ENCODE results near the gene CFAP299.

- TF ChIP-seq, protein P1, sequence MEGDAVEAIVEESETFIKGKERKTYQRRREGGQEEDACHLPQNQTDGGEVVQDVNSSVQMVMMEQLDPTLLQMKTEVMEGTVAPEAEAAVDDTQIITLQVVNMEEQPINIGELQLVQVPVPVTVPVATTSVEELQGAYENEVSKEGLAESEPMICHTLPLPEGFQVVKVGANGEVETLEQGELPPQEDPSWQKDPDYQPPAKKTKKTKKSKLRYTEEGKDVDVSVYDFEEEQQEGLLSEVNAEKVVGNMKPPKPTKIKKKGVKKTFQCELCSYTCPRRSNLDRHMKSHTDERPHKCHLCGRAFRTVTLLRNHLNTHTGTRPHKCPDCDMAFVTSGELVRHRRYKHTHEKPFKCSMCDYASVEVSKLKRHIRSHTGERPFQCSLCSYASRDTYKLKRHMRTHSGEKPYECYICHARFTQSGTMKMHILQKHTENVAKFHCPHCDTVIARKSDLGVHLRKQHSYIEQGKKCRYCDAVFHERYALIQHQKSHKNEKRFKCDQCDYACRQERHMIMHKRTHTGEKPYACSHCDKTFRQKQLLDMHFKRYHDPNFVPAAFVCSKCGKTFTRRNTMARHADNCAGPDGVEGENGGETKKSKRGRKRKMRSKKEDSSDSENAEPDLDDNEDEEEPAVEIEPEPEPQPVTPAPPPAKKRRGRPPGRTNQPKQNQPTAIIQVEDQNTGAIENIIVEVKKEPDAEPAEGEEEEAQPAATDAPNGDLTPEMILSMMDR (IDR thresholded peaks at IDR 0.05; ENCODE audit: extremely low read depth in 1 of 2, insufficient read depth in 1 of 2, low read depth in 1 of 2, low read length in 2 of 2): no peak
- TF ChIP-seq EZH2 (IDR thresholded peaks at IDR 0.05; ENCODE audit: borderline replicate concordance, low read depth, low read length, severe bottlenecking): no peak
- no peak for TF ChIP-seq MAX (IDR thresholded peaks at IDR 0.05; ENCODE audit: insufficient read depth, insufficient read length)
- no peak for TF ChIP-seq POLR2A (IDR thresholded peaks at IDR 0.05; ENCODE audit: low read depth, low read length)
- TF ChIP-seq POLR2AphosphoS5 (IDR thresholded peaks at IDR 0.05; ENCODE audit: insufficient read depth, low read depth, low read length): no peak
Measured at GRCh38 chr4:80631861-80632260, 296.3 kb downstream of the CFAP299 start.

Measured in endothelial cell of umbilical vein (primary cell).